SK-N-SH (cell line): ENCODE measurements around the gene RPL7L1. TPM values are rescaled to one million over a fixed set of nuclear protein-coding genes. Genes with fewer than 3 reads are reported as not detected.

ENCODE experiments used
- CTCF ChIA-PET: fragments of 300-600, 350-600 bp; formaldehyde crosslinking; extraction: SDS; loops from one replicate; lab custom pipeline; 2021; lab: Yijun Ruan, JAX
- POLR2A ChIA-PET: fragments of 350-600 bp; sonication (Branson Sonifier 250); formaldehyde crosslinking; extraction: SDS; loops from one replicate; lab custom pipeline; 2020; ENCODE audit warnings: antibody characterized with exemption, inconsistent platforms; lab: Yijun Ruan, JAX
- DNase-seq: peaks from one replicate; pipeline ENCODE4 v3.0.0; 2012
- H2AFZ ChIP-seq: fragments of 200-600 bp; sonication (generic); 2 replicates; pipeline ENCODE4 v1.8.1; 2016; ENCODE audit warnings: antibody characterized with exemption, mild to moderate bottlenecking, low read depth
- H3F3A ChIP-seq: fragments of 200-600 bp; sonication (generic); replicated peaks from 2 replicates; pipeline ENCODE3; 2016; ENCODE audit warnings: antibody characterized with exemption, mild to moderate bottlenecking; ENCODE audit not compliant: insufficient read depth
- H3K27ac ChIP-seq, 2 experiments: fragments of 200-500 bp in 1 of 2; fragments of 200-600 bp in 1 of 2; sonication (Bioruptor generic) in 1 of 2; sonication (generic), shearing (Covaris generic) in 1 of 2; 2 replicates each; pipeline versions ENCODE4 v1.5.1 to v1.6.1; 2014 to 2016; ENCODE audit warnings: low read depth in 2 of 2, inconsistent platforms in 1 of 2, low read length in 1 of 2, mild to moderate bottlenecking in 1 of 2, mixed read lengths in 1 of 2
- H3K27me3 ChIP-seq: fragments of 200-600 bp; sonication (generic), shearing (Covaris generic); 2 replicates; pipeline ENCODE4 v1.6.1; 2016; ENCODE audit warnings: mixed run types; ENCODE audit not compliant: insufficient read depth
- H3K36me3 ChIP-seq, 2 experiments: fragments of 200-500 bp in 1 of 2; fragments of 200-600 bp in 1 of 2; sonication (Bioruptor generic) in 1 of 2; sonication (generic) in 1 of 2; replicated peaks in 1 of 2; 2 replicates each; pipeline versions ENCODE3 to v1.5.1; 2014 to 2016; ENCODE audit warnings: low read length in 1 of 2, mild to moderate bottlenecking in 1 of 2; ENCODE audit not compliant: insufficient read depth in 2 of 2, control insufficient read depth in 1 of 2
- H3K4me1 ChIP-seq, 2 experiments: fragments of 200-500 bp in 1 of 2; fragments of 200-600 bp in 1 of 2; sonication (Bioruptor generic) in 1 of 2; sonication (generic), shearing (Covaris generic) in 1 of 2; 2 replicates each; pipeline versions ENCODE4 v1.5.1 to v1.6.1; 2014 to 2016; ENCODE audit warnings: low read depth in 1 of 2, low read length in 1 of 2, mixed run types in 1 of 2; ENCODE audit not compliant: insufficient read depth in 2 of 2, control insufficient read depth in 1 of 2
- H3K4me2 ChIP-seq: fragments of 200-600 bp; sonication (generic), shearing (Covaris generic); 2 replicates; pipeline ENCODE4 v1.6.1; 2017; ENCODE audit warnings: mixed run types
- H3K4me3 ChIP-seq, 2 experiments: fragments of 200-500 bp in 1 of 2; fragments of 200-600 bp in 1 of 2; sonication (Bioruptor generic) in 1 of 2; sonication (generic), shearing (Covaris generic) in 1 of 2; 2 replicates each; pipeline versions ENCODE4 v1.5.1 to v1.8.1; 2014 to 2016; ENCODE audit warnings: low read depth in 2 of 2, inconsistent platforms in 1 of 2, low read length in 1 of 2, mild to moderate bottlenecking in 1 of 2, mixed read lengths in 1 of 2, moderate library complexity in 1 of 2
- H3K79me2 ChIP-seq: fragments of 200-600 bp; sonication (generic); 2 replicates; pipeline ENCODE4 v1.8.1; 2017; ENCODE audit warnings: mild to moderate bottlenecking; ENCODE audit not compliant: insufficient read depth
- H3K9ac ChIP-seq: fragments of 200-600 bp; sonication (generic); 2 replicates; pipeline ENCODE4 v1.6.1; 2017; ENCODE audit warnings: mixed run types
- H3K9me2 ChIP-seq: fragments of 200-600 bp; sonication (generic); 2 replicates; pipeline ENCODE4 v1.6.1; 2017; ENCODE audit warnings: mixed run types
- H3K9me3 ChIP-seq: fragments of 200-600 bp; sonication (generic); 2 replicates; pipeline ENCODE4 v1.6.1; 2017; ENCODE audit warnings: mixed run types, mild to moderate bottlenecking, moderate library complexity
- H4K20me1 ChIP-seq: fragments of 200-600 bp; sonication (generic); 2 replicates; pipeline ENCODE4 v1.6.1; 2017; ENCODE audit warnings: mild to moderate bottlenecking, mixed run types; ENCODE audit not compliant: insufficient read depth
- CHD2 ChIP-seq: fragments of 150-350 bp; IDR thresholded peaks from 2 replicates; pipeline ENCODE4 v1.6.1; 2018; ENCODE audit warnings: low read length; ENCODE audit not compliant: partially characterized antibody
- ELF1 ChIP-seq: IDR thresholded peaks from 2 replicates; pipeline ENCODE4 v1.4.0; 2012
- EZH2phosphoT487 ChIP-seq: fragments of 200-600 bp; sonication (generic); IDR thresholded peaks from 2 replicates; pipeline ENCODE4 v1.6.1; 2017; ENCODE audit warnings: low read depth, mixed run types, mild to moderate bottlenecking, antibody characterized with exemption, moderate library complexity, borderline replicate concordance
- FOSL2 ChIP-seq: IDR thresholded peaks from 2 replicates; pipeline ENCODE4 v1.4.0; 2012; ENCODE audit warnings: low read depth, mild to moderate bottlenecking, moderate library complexity, borderline replicate concordance
- GABPA ChIP-seq: IDR thresholded peaks from 2 replicates; pipeline ENCODE4 v1.4.0; 2012; ENCODE audit warnings: low read depth, mild to moderate bottlenecking
- JUND ChIP-seq: IDR thresholded peaks from 2 replicates; pipeline ENCODE4 v1.4.0; 2012
- MEF2A ChIP-seq: IDR thresholded peaks from 2 replicates; pipeline ENCODE4 v1.4.0; 2012; ENCODE audit warnings: low read depth, borderline replicate concordance
- MXI1 ChIP-seq: IDR thresholded peaks from 2 replicates; pipeline ENCODE4 v1.6.1; 2012; ENCODE audit warnings: mild to moderate bottlenecking, low read depth, low read length, improper control_type of control experiment
- NFIC ChIP-seq: IDR thresholded peaks from 2 replicates; pipeline ENCODE4 v1.4.0; 2012; ENCODE audit warnings: borderline replicate concordance
- NRF1 ChIP-seq: IDR thresholded peaks from 2 replicates; pipeline ENCODE4 v1.6.1; 2012; ENCODE audit warnings: low read depth, mild to moderate bottlenecking, low read length
- RAD21 ChIP-seq: IDR thresholded peaks from 2 replicates; pipeline ENCODE4 v1.6.1; 2012; ENCODE audit warnings: mild to moderate bottlenecking, low read length
- RCOR1 ChIP-seq: fragments of 150-350 bp; IDR thresholded peaks from 2 replicates; pipeline ENCODE4 v1.6.1; 2017; ENCODE audit warnings: antibody characterized with exemption, low read length
- RFX5 ChIP-seq: IDR thresholded peaks from 2 replicates; pipeline ENCODE4 v1.6.1; 2012; ENCODE audit warnings: mild to moderate bottlenecking, improper control_type of control experiment, low read length
- SIN3A ChIP-seq: IDR thresholded peaks from 2 replicates; pipeline ENCODE4 v1.6.1; 2012; ENCODE audit warnings: low read depth, mild to moderate bottlenecking, low read length, moderate library complexity, borderline replicate concordance
- WGBS: methylation state at CpG from one replicate; pipeline ENCODE4 v1.1.6; 2017; ENCODE audit warnings: low lambda C conversion rate; 5-methylcytosine and 5-hydroxymethylcytosine counted together
- polyA plus RNA-seq, 3 experiments: library from polyadenylated mRNA; depleted of rRNA; stranded (reverse); fragments of >200 nt; gene quantifications; 2 replicates each; pipeline ENCODE4 v1.2.3, GENCODE V29; 2012
- TF ChIP-seq, protein P1 (sequence below): fragments of 150-350 bp; IDR thresholded peaks from 2 replicates; pipeline ENCODE4 v1.6.1; 2017; ENCODE audit warnings: antibody characterized with exemption, low read length, low read depth, borderline replicate concordance
- TF ChIP-seq, protein P2 (sequence below): IDR thresholded peaks from 2 replicates; pipeline ENCODE4; 2012
- TF ChIP-seq, protein P3 (sequence below): IDR thresholded peaks from 2 replicates; pipeline ENCODE4 v1.4.0; 2012; ENCODE audit warnings: low read depth
- TF ChIP-seq, protein P4 (sequence below): IDR thresholded peaks from 2 replicates; pipeline ENCODE4 v1.6.1; 2012; ENCODE audit warnings: mild to moderate bottlenecking, low read depth, low read length, moderate library complexity

RPL7L1 gene
- polyA plus RNA-seq, 1 of the 3 experiments (the other 2 are of a cell fraction): 22.1 TPM

DNA sequence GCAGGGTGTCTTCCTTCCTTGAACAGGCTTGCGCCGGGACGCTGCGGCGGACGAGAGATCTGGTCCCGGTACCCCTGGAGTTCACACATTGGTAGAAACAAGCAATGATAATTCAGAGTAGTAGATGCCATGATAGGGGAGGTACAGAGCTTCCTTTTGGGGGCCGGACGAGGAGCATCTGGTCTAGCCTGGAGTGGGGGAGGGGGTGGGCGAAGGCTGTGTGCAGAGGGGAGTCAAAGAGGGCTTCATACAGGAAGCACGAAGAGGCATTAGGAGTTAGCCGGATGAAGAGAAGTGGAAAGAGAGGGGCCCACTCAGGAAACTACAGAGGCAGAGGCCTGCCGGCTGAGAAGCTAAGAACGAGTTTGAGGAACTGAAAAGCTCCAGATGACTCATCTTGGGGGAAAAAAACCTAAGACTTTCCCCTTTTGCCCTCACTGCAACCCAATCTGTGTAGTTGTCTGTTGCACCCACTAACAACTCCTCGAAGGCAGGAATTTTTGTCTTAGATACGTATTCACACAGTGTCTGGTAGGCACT, 50.5 kb downstream of the RPL7L1 start:
- Histone ChIP-seq H3K9me2 (no peaks in the 10 kb centered on the region), H3K4me3 (peak overlapping the region; percentile 71 to 78), H3K27me3 (no peaks in the 10 kb centered on the region), H4K20me1 (no peaks in the 10 kb centered on the region; the same call in 1 of the 2 replicates), H3K4me2 (peak overlapping the region; percentile 86), H2AFZ (peak overlapping the region; percentile 36; the same call in 1 of the 2 replicates), H3K4me1 (peaks cover 0 to 15% of the 10 kb centered on the region in 2 experiments; a peak in 1 of 4 replicates), H3F3A (peaks cover 35% of the 10 kb centered on the region), H3K79me2 (peaks cover 49% of the 10 kb centered on the region), H3K9ac (peak overlapping the region; percentile 78), H3K27ac (peak overlapping the region; percentile 92 to 93), H3K36me3 (peaks cover 9 to 23% of the 10 kb centered on the region in 2 experiments), H3K9me3 (no peaks in the 10 kb centered on the region)
- ChIA-PET CTCF (interaction anchor here (0.7 to 2.1 kb wide), 6 partner anchors 10 to 49 kb away, joined by 3 to 11 read pairs (median 4); partner anchors contain the start of gene PEX6), POLR2A (interaction anchor here (0.6 to 2.8 kb wide), 18 partner anchors 9 to 1305 kb away, joined by 3 to 16 read pairs (median 5); partner anchors contain the start of genes CUL7, KLHDC3, MEA1 and PEX6)
- peak; percentile 79 for DNase-seq
- TF ChIP-seq RFX5 (no peak), ELF1 (no peak), JUND (peak; percentile 66), MEF2A (no peak), GABPA (peak; percentile 14; the same call in 1 of the 2 replicates), CHD2 (peak; percentile 69), RCOR1 (no peak), SIN3A (no peak; the same call in 1 of the 2 replicates), FOSL2 (peak; percentile 77), NRF1 (no peak), NFIC (0 out of 2 replicates have a peak, but pooled peaks have one; percentile 5), RAD21 (no peak), MXI1 (no peak)
- TF ChIP-seq, protein P1, sequence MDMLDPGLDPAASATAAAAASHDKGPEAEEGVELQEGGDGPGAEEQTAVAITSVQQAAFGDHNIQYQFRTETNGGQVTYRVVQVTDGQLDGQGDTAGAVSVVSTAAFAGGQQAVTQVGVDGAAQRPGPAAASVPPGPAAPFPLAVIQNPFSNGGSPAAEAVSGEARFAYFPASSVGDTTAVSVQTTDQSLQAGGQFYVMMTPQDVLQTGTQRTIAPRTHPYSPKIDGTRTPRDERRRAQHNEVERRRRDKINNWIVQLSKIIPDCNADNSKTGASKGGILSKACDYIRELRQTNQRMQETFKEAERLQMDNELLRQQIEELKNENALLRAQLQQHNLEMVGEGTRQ: no peak
- TF ChIP-seq, protein P2, sequence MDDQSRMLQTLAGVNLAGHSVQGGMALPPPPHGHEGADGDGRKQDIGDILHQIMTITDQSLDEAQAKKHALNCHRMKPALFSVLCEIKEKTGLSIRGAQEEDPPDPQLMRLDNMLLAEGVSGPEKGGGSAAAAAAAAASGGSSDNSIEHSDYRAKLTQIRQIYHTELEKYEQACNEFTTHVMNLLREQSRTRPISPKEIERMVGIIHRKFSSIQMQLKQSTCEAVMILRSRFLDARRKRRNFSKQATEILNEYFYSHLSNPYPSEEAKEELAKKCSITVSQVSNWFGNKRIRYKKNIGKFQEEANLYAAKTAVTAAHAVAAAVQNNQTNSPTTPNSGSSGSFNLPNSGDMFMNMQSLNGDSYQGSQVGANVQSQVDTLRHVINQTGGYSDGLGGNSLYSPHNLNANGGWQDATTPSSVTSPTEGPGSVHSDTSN: no peak
- under 1% methylated on average over 16 of the region's 16 CpGs for WGBS

DNA sequence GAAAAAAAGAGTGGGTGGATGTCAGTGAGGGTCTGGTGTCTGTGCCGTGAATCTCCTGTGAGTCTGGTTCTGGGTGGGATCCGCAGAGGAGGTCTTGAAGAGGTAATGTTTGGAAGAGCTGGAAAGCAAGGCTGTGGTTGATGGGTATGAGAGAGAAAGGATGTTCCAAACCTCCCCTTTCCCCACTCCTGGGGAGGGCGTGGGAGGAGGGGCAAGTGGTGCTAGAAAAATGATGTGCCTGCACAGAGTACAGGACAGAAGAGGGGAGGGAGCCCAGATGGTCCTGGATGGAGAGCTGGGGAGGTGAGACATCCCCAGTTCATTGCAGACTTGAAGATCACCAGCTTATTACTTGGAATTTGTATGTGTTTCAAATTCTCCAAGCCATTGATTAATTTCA, 53.0 kb downstream of the RPL7L1 start:
- Histone ChIP-seq H3K9me3 (no peaks in the 10 kb centered on the region), H3F3A (peaks cover 35% of the 10 kb centered on the region), H3K4me3 (no peak overlapping the region), H3K9ac (no peak overlapping the region), H3K4me1 (peaks cover 0 to 15% of the 10 kb centered on the region in 2 experiments; a peak in 1 of 4 replicates), H2AFZ (no peak overlapping the region), H4K20me1 (no peaks in the 10 kb centered on the region; the same call in 1 of the 2 replicates), H3K36me3 (peaks cover 22 to 40% of the 10 kb centered on the region in 2 experiments), H3K9me2 (no peaks in the 10 kb centered on the region), H3K27ac (no peak overlapping the region), H3K79me2 (peaks cover 51% of the 10 kb centered on the region), H3K4me2 (peak overlapping the region; percentile 44), H3K27me3 (no peaks in the 10 kb centered on the region)
- DNase-seq: no peak
- ChIA-PET POLR2A (interaction anchor here (0.5 kb wide), 1 partner anchor 43 kb away, joined by 3 read pairs; no protein-coding TSS in a partner anchor), CTCF (no interaction called here)
- WGBS: 92% methylated on average over 3 of the region's 3 CpGs
- TF ChIP-seq, protein P2: no peak
- TF ChIP-seq JUND (no peak), NRF1 (no peak), RCOR1 (no peak), EZH2phosphoT487 (no peak), NFIC (no peak), RFX5 (no peak), CHD2 (no peak)
- TF ChIP-seq, protein P3, sequence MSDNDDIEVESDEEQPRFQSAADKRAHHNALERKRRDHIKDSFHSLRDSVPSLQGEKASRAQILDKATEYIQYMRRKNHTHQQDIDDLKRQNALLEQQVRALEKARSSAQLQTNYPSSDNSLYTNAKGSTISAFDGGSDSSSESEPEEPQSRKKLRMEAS: no peak
- TF ChIP-seq, protein P4, sequence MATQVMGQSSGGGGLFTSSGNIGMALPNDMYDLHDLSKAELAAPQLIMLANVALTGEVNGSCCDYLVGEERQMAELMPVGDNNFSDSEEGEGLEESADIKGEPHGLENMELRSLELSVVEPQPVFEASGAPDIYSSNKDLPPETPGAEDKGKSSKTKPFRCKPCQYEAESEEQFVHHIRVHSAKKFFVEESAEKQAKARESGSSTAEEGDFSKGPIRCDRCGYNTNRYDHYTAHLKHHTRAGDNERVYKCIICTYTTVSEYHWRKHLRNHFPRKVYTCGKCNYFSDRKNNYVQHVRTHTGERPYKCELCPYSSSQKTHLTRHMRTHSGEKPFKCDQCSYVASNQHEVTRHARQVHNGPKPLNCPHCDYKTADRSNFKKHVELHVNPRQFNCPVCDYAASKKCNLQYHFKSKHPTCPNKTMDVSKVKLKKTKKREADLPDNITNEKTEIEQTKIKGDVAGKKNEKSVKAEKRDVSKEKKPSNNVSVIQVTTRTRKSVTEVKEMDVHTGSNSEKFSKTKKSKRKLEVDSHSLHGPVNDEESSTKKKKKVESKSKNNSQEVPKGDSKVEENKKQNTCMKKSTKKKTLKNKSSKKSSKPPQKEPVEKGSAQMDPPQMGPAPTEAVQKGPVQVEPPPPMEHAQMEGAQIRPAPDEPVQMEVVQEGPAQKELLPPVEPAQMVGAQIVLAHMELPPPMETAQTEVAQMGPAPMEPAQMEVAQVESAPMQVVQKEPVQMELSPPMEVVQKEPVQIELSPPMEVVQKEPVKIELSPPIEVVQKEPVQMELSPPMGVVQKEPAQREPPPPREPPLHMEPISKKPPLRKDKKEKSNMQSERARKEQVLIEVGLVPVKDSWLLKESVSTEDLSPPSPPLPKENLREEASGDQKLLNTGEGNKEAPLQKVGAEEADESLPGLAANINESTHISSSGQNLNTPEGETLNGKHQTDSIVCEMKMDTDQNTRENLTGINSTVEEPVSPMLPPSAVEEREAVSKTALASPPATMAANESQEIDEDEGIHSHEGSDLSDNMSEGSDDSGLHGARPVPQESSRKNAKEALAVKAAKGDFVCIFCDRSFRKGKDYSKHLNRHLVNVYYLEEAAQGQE: no peak
